Germinal center (tissue), 1 donor: ENCODE measurements around the gene WDR59.
"Not testable (repeated sequence)": the region's sequence is repeated elsewhere in the genome, so short reads cannot be mapped to it uniquely, and the experiment has no call there.

Source experiments
- DNase-seq: peaks from one replicate; pipeline ENCODE4 v3.0.0; 2012; ENCODE audit warnings: mixed read lengths, low spot score

WDR59 gene

GRCh38 chr16:74865922-74866598 lies 118.9 kb downstream of the WDR59 start:
- DNase-seq = no peak

- DNase-seq = peak; percentile 61
These were observed 122.1 kb downstream of the WDR59 start for GRCh38 chr16:74862743-74863244.

GRCh38 chr16:74852500-74852875 lies 132.4 kb downstream of the WDR59 start:
- no peak for DNase-seq

GRCh38 chr16:74850027-74850426 lies 134.9 kb downstream of the WDR59 start:
- DNase-seq = no peak

- no peak for DNase-seq
These were observed 137.7 kb downstream of the WDR59 start for GRCh38 chr16:74847202-74847601.

- DNase-seq = no peak
These were observed 138.2 kb downstream of the WDR59 start for GRCh38 chr16:74846714-74847113.

GRCh38 chr16:74844041-74844980 lies 140.6 kb downstream of the WDR59 start:
- no peak for DNase-seq

GRCh38 chr16:74843381-74844035 lies 141.4 kb downstream of the WDR59 start:
- DNase-seq = not testable (repeated sequence)

- no peak for DNase-seq
These were observed 142.5 kb downstream of the WDR59 start for GRCh38 chr16:74842413-74842812.

- DNase-seq = no peak
These were observed 143.0 kb downstream of the WDR59 start for GRCh38 chr16:74841904-74842303.

- no peak for DNase-seq
These were observed 143.5 kb downstream of the WDR59 start for GRCh38 chr16:74841469-74841868.

- no peak for DNase-seq
These were observed 147.9 kb downstream of the WDR59 start for GRCh38 chr16:74837056-74837455.

- no peak for DNase-seq
These were observed 148.7 kb downstream of the WDR59 start for GRCh38 chr16:74836111-74836671.

- DNase-seq = no peak
These were observed 152.7 kb downstream of the WDR59 start for GRCh38 chr16:74832228-74832627.

- no peak for DNase-seq
These were observed 153.5 kb downstream of the WDR59 start for GRCh38 chr16:74831467-74831866.

GRCh38 chr16:74830648-74831047 lies 154.3 kb downstream of the WDR59 start:
- no peak for DNase-seq

GRCh38 chr16:74829637-74830036 lies 155.3 kb downstream of the WDR59 start:
- no peak for DNase-seq

GRCh38 chr16:74825941-74826340 lies 159.0 kb downstream of the WDR59 start:
- DNase-seq = no peak

- DNase-seq = no peak
These were observed 159.9 kb downstream of the WDR59 start for GRCh38 chr16:74825016-74825415.
